Vagina (tissue), 2 donors: ENCODE results near the gene EPYC.

Experiments used
- POLR2A ChIP-seq, 2 donors: fragments of 450-650 bp; IDR thresholded peaks; one replicate each; pipeline ENCODE4 v1.6.1; 2017; ENCODE audit warnings: antibody characterized with exemption in 2 of 2, mild to moderate bottlenecking in 2 of 2, moderate library complexity in 2 of 2
- TF ChIP-seq, protein P1 (sequence below), 3 experiments: fragments of 450-650 bp in 2 of 3; fragments of 200-600 bp in 1 of 3; sonication (generic) in 1 of 3; IDR thresholded peaks; one replicate each; pipeline ENCODE4 v1.5.1; 2017 to 2019; ENCODE audit warnings: antibody characterized with exemption in 3 of 3, mild to moderate bottlenecking in 2 of 3, moderate library complexity in 2 of 3

GRCh38 chr12:91040096-91040755 lies 35.5 kb upstream of the EPYC start:
- TF ChIP-seq, protein P1, sequence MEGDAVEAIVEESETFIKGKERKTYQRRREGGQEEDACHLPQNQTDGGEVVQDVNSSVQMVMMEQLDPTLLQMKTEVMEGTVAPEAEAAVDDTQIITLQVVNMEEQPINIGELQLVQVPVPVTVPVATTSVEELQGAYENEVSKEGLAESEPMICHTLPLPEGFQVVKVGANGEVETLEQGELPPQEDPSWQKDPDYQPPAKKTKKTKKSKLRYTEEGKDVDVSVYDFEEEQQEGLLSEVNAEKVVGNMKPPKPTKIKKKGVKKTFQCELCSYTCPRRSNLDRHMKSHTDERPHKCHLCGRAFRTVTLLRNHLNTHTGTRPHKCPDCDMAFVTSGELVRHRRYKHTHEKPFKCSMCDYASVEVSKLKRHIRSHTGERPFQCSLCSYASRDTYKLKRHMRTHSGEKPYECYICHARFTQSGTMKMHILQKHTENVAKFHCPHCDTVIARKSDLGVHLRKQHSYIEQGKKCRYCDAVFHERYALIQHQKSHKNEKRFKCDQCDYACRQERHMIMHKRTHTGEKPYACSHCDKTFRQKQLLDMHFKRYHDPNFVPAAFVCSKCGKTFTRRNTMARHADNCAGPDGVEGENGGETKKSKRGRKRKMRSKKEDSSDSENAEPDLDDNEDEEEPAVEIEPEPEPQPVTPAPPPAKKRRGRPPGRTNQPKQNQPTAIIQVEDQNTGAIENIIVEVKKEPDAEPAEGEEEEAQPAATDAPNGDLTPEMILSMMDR (IDR thresholded peaks at IDR 0.05): no peak
- no peak for TF ChIP-seq POLR2A (IDR thresholded peaks at IDR 0.05)
